GM19025 (cell line): ENCODE results near the gene NDUFB2.
"Not testable (repeated sequence)": the region's sequence is repeated elsewhere in the genome, so short reads cannot be mapped to it uniquely, and the experiment has no call there.

Source experiments
- ATAC-seq: cut with Tn5 transposase; IDR thresholded peaks from one replicate; pipeline ENCODE4 v1.9.1; 2021; ENCODE audit warnings: mild to moderate bottlenecking, low read depth, moderate library complexity; ENCODE audit not compliant: unreplicated experiment

Gene NDUFB2

DNA sequence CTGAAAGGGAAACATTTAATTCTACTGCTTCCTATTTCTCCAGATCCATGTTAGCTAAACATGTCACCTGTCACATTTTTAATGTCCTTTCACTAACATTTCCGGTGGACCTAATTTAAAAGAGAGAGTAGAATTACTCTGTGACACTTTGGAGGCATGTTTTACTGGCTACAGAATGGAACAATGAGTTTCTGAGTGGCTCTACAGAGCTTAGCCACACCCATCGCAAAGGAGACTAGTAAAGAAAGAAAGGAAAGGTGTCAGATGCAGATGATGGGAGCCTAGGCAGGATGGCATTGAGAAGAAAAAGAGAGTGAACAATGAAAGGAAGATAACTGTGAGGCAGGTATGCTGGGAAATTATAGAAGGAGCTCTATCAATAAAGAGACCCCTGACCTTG is 35.9 kb downstream of the NDUFB2 start:
- ATAC-seq = no peak

GRCh38 chr7:140734096-140734495 is 37.6 kb downstream of the NDUFB2 start:
- ATAC-seq = no peak

DNA sequence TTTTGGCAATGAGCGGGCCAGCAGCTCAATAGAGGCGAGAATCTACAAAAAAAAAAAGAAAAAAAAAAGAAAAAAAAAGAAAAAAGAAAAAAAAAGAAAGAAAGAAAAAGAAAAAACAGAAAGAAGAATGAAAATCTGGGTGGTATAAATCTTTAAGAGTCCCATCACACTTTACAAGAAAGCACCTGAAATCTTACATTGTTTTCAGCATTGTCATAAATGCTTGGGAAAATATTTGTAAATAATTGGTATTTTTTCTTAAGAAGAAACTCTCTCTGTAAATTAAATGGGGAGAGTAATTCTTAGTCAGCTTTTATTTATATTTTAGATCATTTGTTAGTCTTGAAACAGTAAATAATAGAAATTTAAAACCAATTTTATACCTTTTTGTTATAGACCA is 38.2 kb downstream of the NDUFB2 start:
- ATAC-seq = no peak

GRCh38 chr7:140738280-140738679 is 41.8 kb downstream of the NDUFB2 start:
- no peak for ATAC-seq

DNA sequence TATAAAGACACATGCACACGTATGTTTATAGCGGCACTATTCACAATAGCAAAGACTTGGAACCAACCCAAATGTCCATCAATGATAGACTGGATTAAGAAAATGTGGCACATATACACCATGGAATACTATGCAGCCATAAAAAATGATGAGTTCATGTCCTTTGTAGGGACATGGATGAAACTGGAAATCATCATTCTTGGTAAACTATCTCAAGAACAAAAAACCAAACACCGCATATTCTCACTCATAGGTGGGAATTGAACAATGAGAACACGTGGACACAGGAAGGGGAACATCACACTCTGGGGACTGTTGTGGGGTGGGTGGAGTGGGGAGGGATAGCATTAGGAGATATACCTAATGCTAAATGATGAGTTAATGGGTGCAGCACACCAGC is 46.7 kb downstream of the NDUFB2 start:
- ATAC-seq = not testable (repeated sequence)

DNA sequence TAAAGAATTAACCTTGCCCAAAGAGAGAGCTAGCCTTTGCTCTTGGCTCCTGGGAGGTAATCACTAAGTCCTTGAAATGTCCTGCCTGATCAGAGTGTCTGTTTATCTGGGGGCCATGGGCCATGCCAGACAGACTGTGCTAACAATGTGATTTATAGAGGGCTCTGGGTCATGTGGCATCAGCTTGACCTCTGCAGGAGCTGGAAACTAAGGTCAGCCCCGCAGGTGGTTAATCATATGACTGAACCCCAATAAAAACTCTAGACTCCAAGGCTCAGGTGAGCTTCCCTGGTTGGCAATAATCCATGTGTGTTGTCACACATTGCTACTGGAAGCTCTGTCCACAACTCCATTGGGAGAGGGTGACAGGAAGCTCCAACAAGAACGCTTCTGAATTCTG is 47.5 kb downstream of the NDUFB2 start:
- no peak for ATAC-seq

- no peak for ATAC-seq
Measured at GRCh38 chr7:140745266-140746058, 49.0 kb downstream of the NDUFB2 start.

DNA sequence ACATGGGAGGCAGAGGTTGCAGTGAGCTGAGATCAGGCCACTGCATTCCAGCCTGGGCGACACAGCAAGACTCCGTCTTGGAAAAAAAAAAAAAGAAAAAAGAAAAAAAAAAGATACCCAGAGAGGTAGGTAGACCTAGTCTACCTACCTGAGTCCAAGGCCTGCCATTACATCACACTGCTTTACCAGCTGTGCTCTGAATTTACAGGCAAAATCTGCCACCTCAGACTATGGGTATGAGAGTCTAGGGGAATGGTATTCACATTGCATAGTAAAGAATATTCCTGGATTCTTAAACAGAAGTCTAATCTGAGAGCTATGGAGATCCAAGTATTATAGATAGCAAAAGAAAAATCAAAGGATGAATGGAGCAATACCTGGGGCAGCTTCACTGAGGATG is 50.2 kb downstream of the NDUFB2 start:
- ATAC-seq = no peak

- ATAC-seq = no peak
Measured at GRCh38 chr7:140752533-140752932, 56.0 kb downstream of the NDUFB2 start.

- ATAC-seq = no peak
Measured at GRCh38 chr7:140754506-140754905, 58.0 kb downstream of the NDUFB2 start.
